HepG2 (cell line): ENCODE data around the gene NHP2.

Source experiments
- NFE2 ChIP-seq: sonication (generic); formaldehyde crosslinking; IDR thresholded peaks from 2 replicates; pipeline ENCODE4 v1.4.0; 2020; ENCODE audit warnings: missing genetic modification reagents
- POLR2A ChIP-seq, 2 experiments: IDR thresholded peaks; 2 replicates each; pipeline ENCODE4 v1.6.1; 2011; ENCODE audit warnings: low read depth in 2 of 2, low read length in 2 of 2, mild to moderate bottlenecking in 1 of 2, moderate library complexity in 1 of 2; ENCODE audit not compliant: insufficient read depth in 1 of 2
- TF ChIP-seq, protein P1 (sequence below), 2 experiments: sonication (generic) in 1 of 2; formaldehyde crosslinking in 1 of 2; IDR thresholded peaks; 2 replicates each; pipeline versions ENCODE4 v1.5.1 to v1.6.1; 2011 to 2020; ENCODE audit warnings: borderline replicate concordance in 1 of 2, low read depth in 1 of 2, low read length in 1 of 2, mild to moderate bottlenecking in 1 of 2, missing genetic modification reagents in 1 of 2, moderate library complexity in 1 of 2

DNA sequence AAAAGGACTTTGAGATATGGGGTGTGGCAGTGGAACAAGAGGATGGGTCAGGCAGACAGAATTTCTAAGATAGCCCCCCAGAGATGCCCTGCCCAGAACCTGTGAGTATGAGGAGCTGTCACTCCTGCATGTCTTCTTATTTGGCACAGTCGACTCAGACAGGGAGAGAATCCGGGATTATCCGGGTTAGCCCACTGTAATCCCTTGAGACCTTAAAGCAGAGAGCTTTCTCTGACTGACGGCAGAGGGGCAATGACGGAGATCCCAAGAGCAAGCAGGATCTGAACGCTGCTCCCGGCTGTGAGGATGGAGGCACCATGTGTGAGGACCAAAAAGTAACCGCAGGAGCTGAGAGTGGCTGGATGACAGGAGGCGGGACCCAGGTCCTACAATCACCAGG is 8.8 kb upstream of the NHP2 start:
- TF ChIP-seq POLR2A (IDR thresholded peaks at IDR 0.05; ENCODE audit: insufficient read depth in 1 of 2, low read depth in 2 of 2, low read length in 2 of 2) (no peak), NFE2 (CRISPR knock-in tag) (no peak)
- TF ChIP-seq, protein P1, sequence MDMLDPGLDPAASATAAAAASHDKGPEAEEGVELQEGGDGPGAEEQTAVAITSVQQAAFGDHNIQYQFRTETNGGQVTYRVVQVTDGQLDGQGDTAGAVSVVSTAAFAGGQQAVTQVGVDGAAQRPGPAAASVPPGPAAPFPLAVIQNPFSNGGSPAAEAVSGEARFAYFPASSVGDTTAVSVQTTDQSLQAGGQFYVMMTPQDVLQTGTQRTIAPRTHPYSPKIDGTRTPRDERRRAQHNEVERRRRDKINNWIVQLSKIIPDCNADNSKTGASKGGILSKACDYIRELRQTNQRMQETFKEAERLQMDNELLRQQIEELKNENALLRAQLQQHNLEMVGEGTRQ (IDR thresholded peaks at IDR 0.05; ENCODE audit: low read depth, low read length), result no peak
- TF ChIP-seq, protein P1 (CRISPR knock-in tag; IDR thresholded peaks at IDR 0.05; ENCODE audit: borderline replicate concordance), result no peak
